SU-DHL-6 (cell line): Measurements from ENCODE around the gene ANKRD33B.

Experiments used
- H2AFZ ChIP-seq: fragments of 200-600 bp; sonication (generic); 2 replicates; pipeline ENCODE4 v1.6.1; 2014; ENCODE audit warnings: low read depth, mild to moderate bottlenecking, moderate library complexity, mixed read lengths, antibody characterized with exemption, low read length; ENCODE audit not compliant: severe bottlenecking
- H3F3A ChIP-seq: fragments of 200-600 bp; shearing (Covaris generic); 2 replicates; pipeline ENCODE4 v1.6.0; 2016; ENCODE audit warnings: antibody characterized with exemption, mild to moderate bottlenecking; ENCODE audit not compliant: insufficient read depth
- H3K27ac ChIP-seq: fragments of 200-600 bp; sonication (generic); 2 replicates; pipeline ENCODE4 v1.5.1; 2016; ENCODE audit warnings: low read depth, mild to moderate bottlenecking, low read length, moderate library complexity, mixed read lengths
- H3K27me3 ChIP-seq: fragments of 200-600 bp; sonication (generic), shearing (Covaris generic); 2 replicates; pipeline ENCODE4 v1.6.0; 2014; ENCODE audit warnings: mild to moderate bottlenecking, low read length
- H3K36me3 ChIP-seq: fragments of 200-600 bp; sonication (generic); 2 replicates; pipeline ENCODE4 v1.6.1; 2014; ENCODE audit warnings: mild to moderate bottlenecking, low read length, mixed read lengths
- H3K4me2 ChIP-seq: fragments of 300-600, 200-600 bp; shearing (Covaris generic), sonication (generic); 2 replicates; pipeline ENCODE4 v1.6.0; 2014; ENCODE audit warnings: low read length, low read depth, mild to moderate bottlenecking; ENCODE audit not compliant: poor library complexity, severe bottlenecking
- H3K4me3 ChIP-seq: fragments of 200-600 bp; sonication (generic); 2 replicates; pipeline ENCODE4 v1.5.1; 2014; ENCODE audit warnings: antibody characterized with exemption, low read length, mild to moderate bottlenecking, mixed read lengths; ENCODE audit not compliant: insufficient read depth, poor library complexity, severe bottlenecking
- H3K79me2 ChIP-seq: fragments of 200-600 bp; sonication (generic); 2 replicates; pipeline ENCODE4 v1.6.1; 2014; ENCODE audit warnings: mild to moderate bottlenecking, low read length, moderate library complexity; ENCODE audit not compliant: insufficient read depth
- H3K9ac ChIP-seq: fragments of 200-600 bp; sonication (generic); 2 replicates; pipeline ENCODE4 v1.7.0; 2014; ENCODE audit warnings: mild to moderate bottlenecking, low read length
- H3K9me2 ChIP-seq: fragments of 200-600 bp; sonication (generic); replicated peaks from 2 replicates; pipeline ENCODE4 v1.6.1; 2014; ENCODE audit warnings: low read length; ENCODE audit not compliant: insufficient read depth
- H3K9me3 ChIP-seq: fragments of 200-600 bp; sonication (generic); 2 replicates; pipeline ENCODE4 v1.6.1; 2014; ENCODE audit warnings: low read length, mixed read lengths; ENCODE audit not compliant: insufficient read depth
- H4K20me1 ChIP-seq: fragments of 200-600 bp; sonication (generic); 2 replicates; pipeline ENCODE4 v1.6.1; 2014; ENCODE audit warnings: low read depth, mild to moderate bottlenecking, antibody characterized with exemption, low read length, moderate library complexity, mixed read lengths
- EZH2phosphoT487 ChIP-seq: fragments of 200-600 bp; sonication (generic), shearing (Covaris generic); conservative IDR thresholded peaks from 2 replicates; pipeline ENCODE4 v1.6.1; 2018; ENCODE audit warnings: mild to moderate bottlenecking, antibody characterized with exemption, low read length, moderate library complexity, mixed read lengths
- TF ChIP-seq, protein P1 (sequence below): fragments of 200-600 bp; sonication (generic); IDR thresholded peaks from one replicate; pipeline ENCODE4 v1.5.1; 2017; ENCODE audit warnings: antibody characterized with exemption, mild to moderate bottlenecking, low read length, moderate library complexity; ENCODE audit not compliant: insufficient read depth, poor library complexity, severe bottlenecking

Gene ANKRD33B

DNA sequence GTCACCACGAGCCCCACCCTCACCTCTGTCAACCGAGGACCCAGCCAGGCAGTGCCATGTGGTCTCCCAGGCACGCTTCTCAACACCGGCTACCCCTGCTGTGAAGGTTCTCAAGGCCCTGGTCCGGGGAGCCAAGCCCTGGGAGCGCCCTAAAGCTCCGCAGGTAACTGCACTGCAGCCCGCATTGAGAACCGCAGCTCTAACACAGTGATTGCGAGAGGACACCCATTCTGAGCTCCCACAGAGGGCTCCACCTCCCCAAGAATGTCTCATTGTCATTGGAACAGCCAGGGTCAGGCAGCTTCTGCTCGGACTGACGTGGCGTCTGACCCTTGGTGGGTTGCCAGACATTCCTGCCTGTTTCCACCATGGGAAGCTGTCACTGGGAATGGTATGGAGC, 88.3 kb downstream of the ANKRD33B start:
- Histone ChIP-seq H3K4me2 (no peak overlapping the region), H3K27ac (no peak overlapping the region), H3K27me3 (no peaks in the 10 kb centered on the region), H3K9me2 (no peaks in the 10 kb centered on the region), H4K20me1 (no peaks in the 10 kb centered on the region), H3K4me3 (no peak overlapping the region), H3K9me3 (no peaks in the 10 kb centered on the region), H3K9ac (no peak overlapping the region), H3K79me2 (no peaks in the 10 kb centered on the region; the same call in 1 of the 2 replicates), H3K36me3 (no peaks in the 10 kb centered on the region), H3F3A (no peaks in the 10 kb centered on the region), H2AFZ (no peak overlapping the region)
- no peak for TF ChIP-seq EZH2phosphoT487
- TF ChIP-seq, protein P1, sequence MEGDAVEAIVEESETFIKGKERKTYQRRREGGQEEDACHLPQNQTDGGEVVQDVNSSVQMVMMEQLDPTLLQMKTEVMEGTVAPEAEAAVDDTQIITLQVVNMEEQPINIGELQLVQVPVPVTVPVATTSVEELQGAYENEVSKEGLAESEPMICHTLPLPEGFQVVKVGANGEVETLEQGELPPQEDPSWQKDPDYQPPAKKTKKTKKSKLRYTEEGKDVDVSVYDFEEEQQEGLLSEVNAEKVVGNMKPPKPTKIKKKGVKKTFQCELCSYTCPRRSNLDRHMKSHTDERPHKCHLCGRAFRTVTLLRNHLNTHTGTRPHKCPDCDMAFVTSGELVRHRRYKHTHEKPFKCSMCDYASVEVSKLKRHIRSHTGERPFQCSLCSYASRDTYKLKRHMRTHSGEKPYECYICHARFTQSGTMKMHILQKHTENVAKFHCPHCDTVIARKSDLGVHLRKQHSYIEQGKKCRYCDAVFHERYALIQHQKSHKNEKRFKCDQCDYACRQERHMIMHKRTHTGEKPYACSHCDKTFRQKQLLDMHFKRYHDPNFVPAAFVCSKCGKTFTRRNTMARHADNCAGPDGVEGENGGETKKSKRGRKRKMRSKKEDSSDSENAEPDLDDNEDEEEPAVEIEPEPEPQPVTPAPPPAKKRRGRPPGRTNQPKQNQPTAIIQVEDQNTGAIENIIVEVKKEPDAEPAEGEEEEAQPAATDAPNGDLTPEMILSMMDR, result no peak

DNA sequence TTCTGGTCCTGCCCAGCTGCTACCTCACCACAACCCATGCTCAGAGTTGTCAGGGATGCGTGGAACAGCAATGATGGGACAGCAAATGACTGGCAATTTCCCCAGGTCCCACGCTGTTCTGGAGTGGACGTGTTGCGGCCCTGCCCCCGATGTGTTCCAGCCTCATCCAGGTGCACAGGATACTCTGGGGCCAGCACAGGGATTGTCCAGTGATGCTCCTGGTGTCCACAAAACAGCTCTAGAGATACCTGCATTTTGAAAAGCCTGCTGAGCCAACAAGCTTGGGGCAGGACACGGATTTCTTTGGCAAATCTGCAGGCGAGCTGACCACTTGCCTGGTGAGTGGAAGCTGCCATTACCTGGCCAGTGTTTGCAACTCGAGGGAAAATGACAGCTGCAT, 88.7 kb downstream of the ANKRD33B start:
- H3K36me3 ChIP-seq, result no peaks in the 10 kb centered on the region
- H3F3A ChIP-seq, result peaks cover 2% of the 10 kb centered on the region; the same call in 1 of the 2 replicates
- TF ChIP-seq EZH2phosphoT487, result no peak
- no peaks in the 10 kb centered on the region for H4K20me1 ChIP-seq
- H3K27me3 ChIP-seq, result no peaks in the 10 kb centered on the region
- H3K79me2 ChIP-seq, result no peaks in the 10 kb centered on the region; the same call in 1 of the 2 replicates
- H3K4me2 ChIP-seq, result no peak overlapping the region
- H3K9me2 ChIP-seq, result no peaks in the 10 kb centered on the region
- no peak overlapping the region for H3K27ac ChIP-seq
- no peak overlapping the region for H3K9ac ChIP-seq
- H3K9me3 ChIP-seq, result no peaks in the 10 kb centered on the region
- H3K4me3 ChIP-seq, result no peak overlapping the region
- H2AFZ ChIP-seq, result no peak overlapping the region

DNA sequence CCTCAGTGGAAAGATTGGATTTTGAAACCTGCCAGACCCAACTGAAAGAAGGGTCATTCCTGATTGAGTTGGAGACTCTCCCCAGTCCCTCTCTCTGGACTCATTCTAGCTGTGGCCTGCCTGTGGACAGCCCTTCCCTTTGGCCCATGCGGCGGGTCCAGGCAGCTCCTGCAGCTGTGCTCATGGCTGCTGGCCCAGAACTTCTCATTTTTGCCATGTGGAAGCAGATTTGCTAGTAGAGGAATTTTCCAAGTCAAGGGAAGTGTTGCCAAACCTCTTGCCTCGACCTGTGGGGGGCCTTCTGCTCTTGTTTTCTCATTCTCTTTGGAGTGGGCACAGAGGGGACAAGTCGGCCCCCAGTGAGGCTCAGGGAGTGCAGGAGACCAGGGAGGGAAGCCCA, 89.2 kb downstream of the ANKRD33B start:
- Histone ChIP-seq H3K9ac (no peak overlapping the region), H3K27ac (no peak overlapping the region), H3K4me3 (no peak overlapping the region), H2AFZ (no peak overlapping the region), H3K9me2 (no peaks in the 10 kb centered on the region), H3K27me3 (no peaks in the 10 kb centered on the region), H3K4me2 (no peak overlapping the region), H3K79me2 (no peaks in the 10 kb centered on the region), H3K36me3 (no peaks in the 10 kb centered on the region), H4K20me1 (no peaks in the 10 kb centered on the region), H3K9me3 (no peaks in the 10 kb centered on the region), H3F3A (peaks cover 6% of the 10 kb centered on the region; the same call in 1 of the 2 replicates)
- TF ChIP-seq, protein P1, result no peak
- no peak for TF ChIP-seq EZH2phosphoT487

DNA sequence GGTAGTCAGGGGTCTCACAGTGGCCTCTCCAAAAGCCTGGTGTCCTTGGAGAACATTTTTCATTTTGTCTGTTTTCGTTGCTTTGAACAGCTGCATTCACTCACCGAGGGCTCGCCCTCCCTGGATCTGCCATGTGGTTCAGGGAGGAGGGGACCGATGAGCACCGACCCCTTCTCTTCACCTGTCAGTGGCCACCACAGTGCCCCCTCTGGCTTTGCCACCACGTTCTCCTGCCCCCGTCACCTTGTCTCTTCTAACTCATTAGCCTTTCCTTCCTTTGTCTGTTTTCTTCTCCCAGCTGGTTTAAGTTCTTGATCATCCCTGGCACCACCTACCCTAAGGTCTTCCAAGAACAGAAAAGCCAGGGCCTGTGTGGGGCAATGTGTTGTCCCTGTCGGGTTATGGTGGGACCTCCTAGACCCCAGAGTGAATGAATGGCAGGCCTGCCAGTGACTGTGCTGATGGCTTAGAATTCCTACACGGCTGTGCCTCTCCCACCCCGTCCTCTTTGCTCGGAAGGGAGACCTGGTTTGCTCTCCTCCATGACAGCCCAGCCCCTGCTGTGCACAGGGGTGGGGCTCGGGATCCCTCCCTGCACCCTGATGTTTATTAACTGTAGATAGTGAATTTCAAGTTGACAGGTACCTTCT, 90.0 kb downstream of the ANKRD33B start:
- Histone ChIP-seq H3K9me2 (no peaks in the 10 kb centered on the region), H2AFZ (no peak overlapping the region), H3K27ac (no peak overlapping the region), H3K9me3 (no peaks in the 10 kb centered on the region), H4K20me1 (no peaks in the 10 kb centered on the region), H3F3A (peaks cover 6% of the 10 kb centered on the region; the same call in 1 of the 2 replicates), H3K9ac (no peak overlapping the region), H3K4me3 (no peak overlapping the region), H3K27me3 (no peaks in the 10 kb centered on the region), H3K4me2 (no peak overlapping the region), H3K79me2 (no peaks in the 10 kb centered on the region), H3K36me3 (no peaks in the 10 kb centered on the region)
- TF ChIP-seq EZH2phosphoT487, result no peak
- TF ChIP-seq, protein P1, result no peak
